HepG2 (cell line): ENCODE data around the gene TPBGL. TPM values are rescaled to one million over a fixed set of nuclear protein-coding genes. Genes with fewer than 3 reads are reported as not detected.

Source experiments
- GATAD2A ChIP-seq: IDR thresholded peaks from 2 replicates; pipeline ENCODE4 v1.6.1; 2016
- KDM6A ChIP-seq: IDR thresholded peaks from 2 replicates; pipeline ENCODE4 v1.6.1; 2016; ENCODE audit warnings: low read depth
- NKX3-1 ChIP-seq: sonication (generic); formaldehyde crosslinking; IDR thresholded peaks from 2 replicates; pipeline ENCODE4 v1.5.0; 2020; ENCODE audit warnings: missing genetic modification reagents
- SATB2 ChIP-seq: sonication (generic); formaldehyde crosslinking; IDR thresholded peaks from 2 replicates; pipeline ENCODE4 v1.5.0; 2020; ENCODE audit warnings: missing genetic modification reagents
- SNAPC2 ChIP-seq: sonication (generic); formaldehyde crosslinking; IDR thresholded peaks from 2 replicates; pipeline ENCODE4 v1.8.1; 2022; ENCODE audit warnings: mild to moderate bottlenecking, missing genetic modification reagents
- SRSF4 ChIP-seq: fragments of 200-400 bp; formaldehyde crosslinking; IDR thresholded peaks from one replicate; pipeline ENCODE4 v1.6.1; 2018; ENCODE audit warnings: mild to moderate bottlenecking, low read depth, low read length, moderate library complexity; ENCODE audit not compliant: poor library complexity, severe bottlenecking
- STAG1 ChIP-seq: sonication (generic); formaldehyde crosslinking; IDR thresholded peaks from 2 replicates; pipeline ENCODE4 v1.4.0; 2020; ENCODE audit warnings: missing genetic modification reagents
- ZBTB26 ChIP-seq: IDR thresholded peaks from 2 replicates; pipeline ENCODE4 v1.6.1; 2016; ENCODE audit warnings: missing compliant biosample characterization, missing genetic modification reagents, borderline replicate concordance
- ZC3H13 ChIP-seq: sonication (generic); formaldehyde crosslinking; IDR thresholded peaks from 2 replicates; pipeline ENCODE4 v1.8.1; 2023; ENCODE audit warnings: mild to moderate bottlenecking, missing genetic modification reagents, moderate library complexity
- ZNF124 ChIP-seq: sonication (generic); formaldehyde crosslinking; IDR thresholded peaks from 2 replicates; pipeline ENCODE4 v1.4.0; 2020; ENCODE audit warnings: missing genetic modification reagents
- ZNF30 ChIP-seq: sonication (generic); formaldehyde crosslinking; IDR thresholded peaks from 2 replicates; pipeline ENCODE4 v1.5.0; 2020; ENCODE audit warnings: mild to moderate bottlenecking, missing genetic modification reagents
- ZNF460 ChIP-seq: sonication (generic); formaldehyde crosslinking; IDR thresholded peaks from 2 replicates; pipeline ENCODE4 v1.5.1; 2020; ENCODE audit warnings: missing genetic modification reagents, mild to moderate bottlenecking, borderline replicate concordance
- ZNF550 ChIP-seq: sonication (generic); formaldehyde crosslinking; IDR thresholded peaks from 2 replicates; pipeline ENCODE4 v1.4.0; 2020; ENCODE audit warnings: mild to moderate bottlenecking, missing genetic modification reagents, borderline replicate concordance
- ZNF710 ChIP-seq: sonication (generic); formaldehyde crosslinking; IDR thresholded peaks from 2 replicates; pipeline ENCODE4 v1.5.0; 2020; ENCODE audit warnings: mild to moderate bottlenecking, missing genetic modification reagents, borderline replicate concordance
- ZNF883 ChIP-seq: sonication (generic); formaldehyde crosslinking; IDR thresholded peaks from 2 replicates; pipeline ENCODE4 v1.5.1; 2020; ENCODE audit warnings: mild to moderate bottlenecking, missing genetic modification reagents; ENCODE audit errors: not compliant biosample characterization
- ZSCAN21 ChIP-seq: sonication (generic); formaldehyde crosslinking; IDR thresholded peaks from 2 replicates; pipeline ENCODE4 v1.8.0; 2022; ENCODE audit warnings: mild to moderate bottlenecking, missing genetic modification reagents, moderate library complexity, borderline replicate concordance
- ZSCAN9 ChIP-seq: IDR thresholded peaks from 2 replicates; pipeline ENCODE4 v1.6.1; 2016; ENCODE audit warnings: borderline replicate concordance
- polyA plus RNA-seq, 8 experiments: library from polyadenylated mRNA; depleted of rRNA in 3 of 8; stranded (reverse) in 7 of 8; unstranded in 1 of 8; fragments of >200 nt; fragmentation: Illumina TruSeq in 4 of 8; extraction: Trizol in 4 of 8; gene quantifications; 2 replicates each; pipeline versions ENCODE4 v1.2.1 to v1.2.3, GENCODE V29; 2011 to 2016; ENCODE audit warnings: low read depth in 4 of 8, missing spikeins in 1 of 8, mixed read lengths in 1 of 8; ENCODE audit not compliant: insufficient read depth in 1 of 8
- total RNA-seq, 5 experiments: library from RNA; depleted of rRNA; stranded (reverse); fragments of >200 nt; fragmentation: Illumina TruSeq; extraction: Trizol; gene quantifications; 2 replicates each; pipeline ENCODE4 v1.2.3, GENCODE V29; 2016; ENCODE audit warnings: low read depth in 1 of 5
- TF ChIP-seq, protein P1 (sequence below): sonication (generic); formaldehyde crosslinking; IDR thresholded peaks from 2 replicates; pipeline ENCODE4 v1.4.0; 2020; ENCODE audit warnings: missing genetic modification reagents, mild to moderate bottlenecking, borderline replicate concordance
- TF ChIP-seq, protein P2 (sequence below): sonication (generic); formaldehyde crosslinking; IDR thresholded peaks from 2 replicates; pipeline ENCODE4 v1.8.0; 2022; ENCODE audit warnings: mild to moderate bottlenecking, missing genetic modification reagents; ENCODE audit not compliant: insufficient replicate concordance

The TPBGL gene
- total and polyA plus RNA-seq, 2 of the 13 experiments (the other 11 are each of a cell fraction or from before 2014, with no cell fraction given), result not detected

DNA sequence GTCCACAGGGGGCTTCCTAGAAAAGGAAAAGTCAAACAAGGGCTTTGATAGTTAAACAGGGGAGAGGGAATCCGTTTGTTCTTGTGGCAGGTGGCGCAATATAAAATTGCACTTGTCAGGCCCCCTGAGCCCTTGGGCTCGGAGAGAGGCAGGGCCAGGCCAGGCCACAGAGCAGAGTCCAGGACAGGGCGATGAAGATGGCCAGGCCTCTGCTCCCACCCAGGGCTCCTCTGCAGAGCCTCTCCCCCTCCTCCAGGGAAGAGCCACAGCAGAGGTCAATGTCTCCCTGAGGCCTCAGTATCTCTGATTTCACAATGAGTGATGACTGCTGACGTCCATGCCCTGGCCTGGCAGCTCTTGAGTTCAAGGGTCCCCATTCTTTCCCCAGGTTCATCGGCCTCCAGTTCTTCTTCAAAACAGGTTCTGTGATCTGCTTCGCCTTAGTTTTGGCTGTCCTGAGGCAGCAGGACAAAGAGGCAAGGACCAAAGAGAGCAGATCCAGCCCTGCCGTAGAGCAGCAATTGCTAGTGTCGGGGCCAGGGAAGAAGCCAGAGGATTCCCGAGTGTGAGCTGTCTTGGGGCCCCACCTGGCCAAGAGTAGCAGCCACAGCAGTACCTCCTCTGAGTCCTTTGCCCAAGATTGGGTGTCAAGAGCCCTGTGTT lies 36.4 kb upstream of the TPBGL start (continued):
- TF ChIP-seq ZNF710 (CRISPR knock-in tag) (no peak; the same call in 1 of the 2 replicates), ZNF124 (peak; percentile 52; the same call in 1 of the 2 replicates), ZNF883 (no peak), ZNF550 (CRISPR knock-in tag) (no peak), GATAD2A (CRISPR knock-in tag) (peak; percentile 90), SATB2 (CRISPR knock-in tag) (no peak), ZSCAN21 (0 out of 2 replicates have a peak, but pooled peaks have one; percentile 32), ZBTB26 (no peak), NKX3-1 (CRISPR knock-in tag) (no peak), ZNF30 (CRISPR knock-in tag) (no peak), KDM6A (CRISPR knock-in tag) (peak; percentile 85), ZC3H13 (no peak), ZNF460 (CRISPR knock-in tag) (no peak), SNAPC2 (CRISPR knock-in tag) (no peak; the same call in 1 of the 2 replicates), STAG1 (no peak; the same call in 1 of the 2 replicates), SRSF4 (no peak), ZSCAN9 (CRISPR knock-in tag) (0 out of 2 replicates have a peak, but pooled peaks have one; percentile 22)
- TF ChIP-seq, protein P1, sequence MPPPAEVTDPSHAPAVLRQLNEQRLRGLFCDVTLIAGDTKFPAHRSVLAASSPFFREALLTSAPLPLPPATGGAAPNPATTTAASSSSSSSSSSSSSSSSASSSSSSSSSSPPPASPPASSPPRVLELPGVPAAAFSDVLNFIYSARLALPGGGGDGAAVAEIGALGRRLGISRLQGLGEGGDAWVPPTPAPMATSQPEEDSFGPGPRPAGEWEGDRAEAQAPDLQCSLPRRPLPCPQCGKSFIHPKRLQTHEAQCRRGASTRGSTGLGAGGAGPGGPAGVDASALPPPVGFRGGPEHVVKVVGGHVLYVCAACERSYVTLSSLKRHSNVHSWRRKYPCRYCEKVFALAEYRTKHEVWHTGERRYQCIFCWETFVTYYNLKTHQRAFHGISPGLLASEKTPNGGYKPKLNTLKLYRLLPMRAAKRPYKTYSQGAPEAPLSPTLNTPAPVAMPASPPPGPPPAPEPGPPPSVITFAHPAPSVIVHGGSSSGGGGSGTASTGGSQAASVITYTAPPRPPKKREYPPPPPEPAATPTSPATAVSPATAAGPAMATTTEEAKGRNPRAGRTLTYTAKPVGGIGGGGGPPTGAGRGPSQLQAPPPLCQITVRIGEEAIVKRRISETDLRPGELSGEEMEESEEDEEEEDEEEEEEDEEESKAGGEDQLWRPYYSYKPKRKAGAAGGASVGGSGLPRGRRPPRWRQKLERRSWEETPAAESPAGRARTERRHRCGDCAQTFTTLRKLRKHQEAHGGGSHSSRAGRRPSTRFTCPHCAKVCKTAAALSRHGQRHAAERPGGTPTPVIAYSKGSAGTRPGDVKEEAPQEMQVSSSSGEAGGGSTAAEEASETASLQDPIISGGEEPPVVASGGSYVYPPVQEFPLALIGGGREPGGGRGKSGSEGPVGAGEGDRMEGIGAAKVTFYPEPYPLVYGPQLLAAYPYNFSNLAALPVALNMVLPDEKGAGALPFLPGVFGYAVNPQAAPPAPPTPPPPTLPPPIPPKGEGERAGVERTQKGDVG, result no peak
- TF ChIP-seq, protein P2, sequence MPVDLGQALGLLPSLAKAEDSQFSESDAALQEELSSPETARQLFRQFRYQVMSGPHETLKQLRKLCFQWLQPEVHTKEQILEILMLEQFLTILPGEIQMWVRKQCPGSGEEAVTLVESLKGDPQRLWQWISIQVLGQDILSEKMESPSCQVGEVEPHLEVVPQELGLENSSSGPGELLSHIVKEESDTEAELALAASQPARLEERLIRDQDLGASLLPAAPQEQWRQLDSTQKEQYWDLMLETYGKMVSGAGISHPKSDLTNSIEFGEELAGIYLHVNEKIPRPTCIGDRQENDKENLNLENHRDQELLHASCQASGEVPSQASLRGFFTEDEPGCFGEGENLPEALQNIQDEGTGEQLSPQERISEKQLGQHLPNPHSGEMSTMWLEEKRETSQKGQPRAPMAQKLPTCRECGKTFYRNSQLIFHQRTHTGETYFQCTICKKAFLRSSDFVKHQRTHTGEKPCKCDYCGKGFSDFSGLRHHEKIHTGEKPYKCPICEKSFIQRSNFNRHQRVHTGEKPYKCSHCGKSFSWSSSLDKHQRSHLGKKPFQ, result no peak
